K562 (cell line): ENCODE measurements around the gene CD160.

Experiments used
- CHD2 ChIP-seq: IDR thresholded peaks from 2 replicates; pipeline ENCODE4 v1.6.1; 2011; ENCODE audit warnings: low read depth, low read length
- GATA2 ChIP-seq: sonication (generic); formaldehyde crosslinking; IDR thresholded peaks from 2 replicates; pipeline ENCODE4 v1.4.0; 2020; ENCODE audit warnings: mild to moderate bottlenecking, missing genetic modification reagents
- HDGF ChIP-seq: fragments of 450-650 bp; IDR thresholded peaks from 2 replicates; pipeline ENCODE4 v1.6.1; 2016
- KAT8 ChIP-seq: fragments of 450-650 bp; IDR thresholded peaks from 2 replicates; pipeline ENCODE4 v1.6.1; 2016; ENCODE audit warnings: low read depth, mild to moderate bottlenecking
- PATZ1 ChIP-seq: fragments of 250-450 bp; sonication (Bioruptor Pico); IDR thresholded peaks from 2 replicates; pipeline ENCODE4 v1.5.0; 2020; ENCODE audit warnings: mild to moderate bottlenecking, borderline replicate concordance
- SIN3A ChIP-seq, 2 experiments: fragments of 150-350 bp in 1 of 2; IDR thresholded peaks; 2 replicates each; pipeline ENCODE4 v1.6.1; 2011 to 2016; ENCODE audit warnings: borderline replicate concordance in 2 of 2, low read depth in 2 of 2, low read length in 2 of 2, mild to moderate bottlenecking in 2 of 2, moderate library complexity in 2 of 2; ENCODE audit not compliant: control insufficient read depth in 1 of 2
- SMARCA4 ChIP-seq: fragments of 450-650 bp; IDR thresholded peaks from 2 replicates; pipeline ENCODE4 v1.6.1; 2016
- ZNF592 ChIP-seq: fragments of 450-650 bp; IDR thresholded peaks from 2 replicates; pipeline ENCODE4 v1.6.1; 2017; ENCODE audit warnings: antibody characterized with exemption, mild to moderate bottlenecking
- ZNF766 ChIP-seq: fragments of 200-800 bp; sonication (Bioruptor generic); conservative IDR thresholded peaks from 2 replicates; pipeline ENCODE4 v1.6.1; 2016; ENCODE audit warnings: missing genetic modification characterization, missing compliant biosample characterization

GRCh38 chr1:145730900-145731299 lies 11.6 kb downstream of the CD160 start:
- no peak for TF ChIP-seq SIN3A (IDR thresholded peaks at IDR 0.05; ENCODE audit: borderline replicate concordance in 2 of 2, control insufficient read depth in 1 of 2, low read depth in 2 of 2, low read length in 2 of 2)
- TF ChIP-seq PATZ1 (CRISPR knock-in tag), result no peak
- TF ChIP-seq ZNF592, result no peak
- no peak for TF ChIP-seq HDGF
- no peak for TF ChIP-seq SMARCA4
- TF ChIP-seq GATA2 (CRISPR knock-in tag), result no peak
- no peak for TF ChIP-seq ZNF766 (CRISPR knock-in tag)
- no peak for TF ChIP-seq KAT8
- no peak for TF ChIP-seq CHD2
